Measurements from ENCODE around the gene RIPK4. TPM values are rescaled to one million over a fixed set of nuclear protein-coding genes. Genes with fewer than 3 reads are reported as not detected.
"Not testable (repeated sequence)": the region's sequence is repeated elsewhere in the genome, so short reads cannot be mapped to it uniquely, and the experiment has no call there.

Gene RIPK4
- total RNA-seq, 1 donor from 2014 or later = not detected

DNA sequence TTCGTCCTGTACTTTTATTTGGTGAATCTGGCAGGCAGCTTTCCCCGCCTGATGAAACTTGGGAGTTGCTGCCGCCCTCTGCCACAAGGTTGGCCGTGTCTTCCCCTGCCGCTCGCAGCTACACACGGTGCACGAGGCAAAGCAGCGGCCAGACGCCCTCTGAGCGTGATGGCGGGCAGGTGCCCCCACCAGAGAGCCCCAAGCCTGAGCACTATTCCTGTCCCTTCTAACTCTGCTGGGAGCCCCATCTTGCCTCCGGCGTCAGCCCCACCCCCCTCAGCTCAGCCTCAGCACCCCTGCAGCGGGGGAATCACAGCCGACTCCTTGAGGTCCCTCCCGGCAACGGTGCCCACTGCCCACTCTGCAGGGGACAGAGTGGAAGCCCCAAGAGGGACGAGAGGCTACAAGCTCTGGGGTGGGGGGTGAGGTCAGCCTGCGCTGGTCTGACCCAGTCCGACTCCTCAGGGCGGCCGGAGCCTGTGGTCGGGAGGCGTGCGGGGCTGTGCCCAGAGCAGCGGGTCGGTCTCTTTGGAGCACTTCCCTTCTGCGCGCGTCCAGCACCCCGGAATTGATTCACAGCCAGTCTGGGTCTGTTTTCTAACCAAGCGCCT lies 41.3 kb downstream of the RIPK4 start:
- H3K4me1 Mint-ChIP-seq = peaks cover 6% of the 10 kb centered on the region
- no peaks in the 10 kb centered on the region for H3K27me3 Mint-ChIP-seq (ENCODE audit: low read depth)
- no peaks in the 10 kb centered on the region for H3K36me3 Mint-ChIP-seq (ENCODE audit: low read depth)
- no peak overlapping the region for H3K27ac Mint-ChIP-seq (ENCODE audit: unreplicated experiment)
- TF ChIP-seq, protein P1, sequence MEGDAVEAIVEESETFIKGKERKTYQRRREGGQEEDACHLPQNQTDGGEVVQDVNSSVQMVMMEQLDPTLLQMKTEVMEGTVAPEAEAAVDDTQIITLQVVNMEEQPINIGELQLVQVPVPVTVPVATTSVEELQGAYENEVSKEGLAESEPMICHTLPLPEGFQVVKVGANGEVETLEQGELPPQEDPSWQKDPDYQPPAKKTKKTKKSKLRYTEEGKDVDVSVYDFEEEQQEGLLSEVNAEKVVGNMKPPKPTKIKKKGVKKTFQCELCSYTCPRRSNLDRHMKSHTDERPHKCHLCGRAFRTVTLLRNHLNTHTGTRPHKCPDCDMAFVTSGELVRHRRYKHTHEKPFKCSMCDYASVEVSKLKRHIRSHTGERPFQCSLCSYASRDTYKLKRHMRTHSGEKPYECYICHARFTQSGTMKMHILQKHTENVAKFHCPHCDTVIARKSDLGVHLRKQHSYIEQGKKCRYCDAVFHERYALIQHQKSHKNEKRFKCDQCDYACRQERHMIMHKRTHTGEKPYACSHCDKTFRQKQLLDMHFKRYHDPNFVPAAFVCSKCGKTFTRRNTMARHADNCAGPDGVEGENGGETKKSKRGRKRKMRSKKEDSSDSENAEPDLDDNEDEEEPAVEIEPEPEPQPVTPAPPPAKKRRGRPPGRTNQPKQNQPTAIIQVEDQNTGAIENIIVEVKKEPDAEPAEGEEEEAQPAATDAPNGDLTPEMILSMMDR (conservative IDR thresholded peaks at IDR 0.05) = no peak
- no peak overlapping the region for H3K4me3 Mint-ChIP-seq
- DNase-seq (ENCODE audit: low read depth, low spot score) = no peak
- no peaks in the 10 kb centered on the region for H3K9me3 Mint-ChIP-seq

DNA sequence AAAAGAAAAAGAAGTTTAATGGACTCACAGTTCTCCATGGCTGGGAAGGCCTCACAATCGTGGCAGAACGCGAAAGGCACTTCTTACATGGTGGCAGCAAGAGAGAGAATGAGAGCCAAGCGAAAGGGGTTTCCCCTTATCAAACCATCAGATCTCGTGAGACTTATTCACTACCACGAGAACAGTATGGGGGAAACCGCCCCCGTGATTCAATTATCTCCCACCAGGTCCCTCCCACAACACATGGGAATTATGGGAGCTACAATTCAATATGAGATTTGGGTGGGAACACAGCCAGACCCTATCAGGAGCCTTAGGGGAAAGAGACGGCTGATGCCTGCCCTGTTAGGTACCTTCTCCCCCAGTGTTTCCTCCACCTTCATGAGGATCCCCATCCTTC lies 43.0 kb downstream of the RIPK4 start:
- not testable (repeated sequence) for H3K36me3 Mint-ChIP-seq (ENCODE audit: low read depth); H3K4me3 Mint-ChIP-seq; H3K4me1 Mint-ChIP-seq; DNase-seq (ENCODE audit: low read depth, low spot score); H3K27me3 Mint-ChIP-seq (ENCODE audit: low read depth); H3K9me3 Mint-ChIP-seq
- peak overlapping the region; percentile 67 for H3K27ac Mint-ChIP-seq (ENCODE audit: unreplicated experiment)

DNA sequence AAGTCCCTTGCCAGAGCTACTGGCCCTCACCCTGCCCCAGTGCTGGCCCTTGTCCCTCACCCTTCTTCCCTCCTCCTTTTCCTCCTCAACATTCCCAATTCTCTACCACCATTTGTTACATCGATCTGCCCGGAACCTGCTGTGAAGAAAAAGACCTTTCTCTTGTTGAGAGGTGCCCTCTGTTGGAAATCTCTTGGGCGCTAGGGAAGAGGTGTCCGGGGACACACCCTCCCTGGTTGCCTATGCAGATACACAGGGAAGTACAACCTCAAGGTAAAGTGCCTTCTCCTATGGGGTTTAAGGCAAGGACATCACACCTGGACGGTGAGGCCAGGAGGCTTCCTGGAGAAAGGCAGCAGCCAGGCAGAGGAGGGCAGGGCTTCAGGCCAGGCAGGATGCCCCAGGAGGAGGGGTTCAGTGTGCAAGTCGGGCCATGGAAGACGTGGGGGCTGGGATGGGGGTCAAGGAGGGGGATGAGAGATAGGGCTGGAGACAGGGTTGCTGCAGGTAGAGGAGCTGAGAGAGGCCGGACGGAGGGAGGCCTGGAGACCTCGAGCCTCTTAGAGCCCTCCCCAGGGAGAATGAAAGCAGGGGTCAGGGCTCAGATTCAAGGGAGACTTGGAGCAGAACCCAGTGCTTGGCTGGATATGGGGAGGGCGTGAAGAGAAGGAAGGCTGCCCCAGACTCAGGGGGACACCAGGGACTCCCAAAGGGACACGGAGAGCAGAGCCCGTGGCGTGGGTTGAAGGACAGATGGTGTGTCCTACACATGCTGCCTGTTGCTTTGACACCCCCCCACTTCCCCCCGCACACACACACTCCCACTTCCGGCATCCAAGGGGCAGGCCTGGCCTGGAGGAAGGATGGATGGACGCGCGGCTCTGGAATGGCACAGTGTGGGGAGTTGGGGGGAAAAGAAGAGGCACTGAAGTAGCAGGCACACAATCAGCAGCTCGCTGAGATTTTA lies 44.5 kb downstream of the RIPK4 start:
- no peak for DNase-seq (ENCODE audit: low read depth, low spot score)
- Mint-ChIP-seq H3K36me3 (ENCODE audit: low read depth) (no peaks in the 10 kb centered on the region), H3K4me3 (no peak overlapping the region), H3K9me3 (no peaks in the 10 kb centered on the region), H3K27ac (ENCODE audit: unreplicated experiment) (peak overlapping the region; percentile 78), H3K4me1 (peaks cover 4% of the 10 kb centered on the region), H3K27me3 (ENCODE audit: low read depth) (no peaks in the 10 kb centered on the region)
- TF ChIP-seq, protein P1 (conservative IDR thresholded peaks at IDR 0.05) = no peak

DNA sequence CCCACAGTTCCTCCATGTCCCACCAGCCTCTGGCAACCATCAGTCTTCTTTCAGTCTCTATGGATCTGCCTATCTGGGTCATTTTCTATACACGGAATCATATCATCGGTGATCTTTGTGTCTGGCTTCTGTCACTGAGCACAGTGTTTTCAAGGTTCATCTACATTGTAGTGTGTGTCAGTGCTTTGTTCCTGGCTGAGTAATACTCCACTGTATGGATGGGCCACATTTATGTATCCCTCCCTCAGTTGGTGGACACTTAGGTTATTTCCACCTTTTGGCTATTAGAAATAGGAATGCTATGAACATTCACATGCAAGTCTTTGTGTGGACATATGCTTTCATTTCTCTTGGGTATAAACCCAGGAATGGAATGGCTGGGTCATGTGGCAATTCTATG lies 46.6 kb downstream of the RIPK4 start:
- Mint-ChIP-seq H3K27me3 (ENCODE audit: low read depth) (peaks cover 6% of the 10 kb centered on the region), H3K27ac (ENCODE audit: unreplicated experiment) (no peak overlapping the region)

DNA sequence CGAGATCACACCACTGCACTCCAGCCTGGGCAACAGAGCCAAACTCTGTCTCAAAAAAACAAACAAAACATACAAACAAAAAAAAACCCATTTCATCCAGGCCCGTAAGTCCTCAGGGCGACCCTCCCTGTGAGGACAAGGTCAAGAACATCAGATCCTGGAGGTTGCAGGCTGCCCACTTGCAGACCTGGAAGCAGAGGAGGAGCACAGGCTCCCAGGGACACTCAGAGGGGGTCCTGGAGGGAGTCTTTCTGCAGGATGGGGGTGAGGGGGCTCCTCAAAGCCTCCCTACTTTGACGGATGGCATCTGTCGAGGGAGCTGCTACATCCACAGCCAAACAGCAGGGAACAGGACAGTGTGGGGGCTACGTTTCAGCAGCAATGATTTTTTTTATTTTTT lies 47.2 kb downstream of the RIPK4 start:
- H3K27ac Mint-ChIP-seq (ENCODE audit: unreplicated experiment) = no peak overlapping the region
- H3K4me1 Mint-ChIP-seq = peaks cover 11% of the 10 kb centered on the region
- DNase-seq (ENCODE audit: low read depth, low spot score) = no peak
- no peaks in the 10 kb centered on the region for H3K9me3 Mint-ChIP-seq
- no peak overlapping the region for H3K4me3 Mint-ChIP-seq
- TF ChIP-seq, protein P1 (conservative IDR thresholded peaks at IDR 0.05) = no peak
- peaks cover 8% of the 10 kb centered on the region for H3K27me3 Mint-ChIP-seq (ENCODE audit: low read depth)
- H3K36me3 Mint-ChIP-seq (ENCODE audit: low read depth) = no peaks in the 10 kb centered on the region

More for the DNA sequence above, 46.6 kb downstream of the RIPK4 start:
- Mint-ChIP-seq H3K36me3 (ENCODE audit: low read depth) (no peaks in the 10 kb centered on the region), H3K9me3 (no peaks in the 10 kb centered on the region), H3K4me3 (no peak overlapping the region), H3K4me1 (peaks cover 11% of the 10 kb centered on the region)
- no peak for DNase-seq (ENCODE audit: low read depth, low spot score)
- TF ChIP-seq, protein P1 (conservative IDR thresholded peaks at IDR 0.05) = no peak
